ENCODE measurements around the gene BANP. TPM values are rescaled to one million over a fixed set of nuclear protein-coding genes. Genes with fewer than 3 reads are reported as not detected.
"Not testable (repeated sequence)": the region's sequence is repeated elsewhere in the genome, so short reads cannot be mapped to it uniquely, and the experiment has no call there.

The BANP gene
- total RNA-seq, 1 donor from 2014 or later: 44.9 TPM

DNA sequence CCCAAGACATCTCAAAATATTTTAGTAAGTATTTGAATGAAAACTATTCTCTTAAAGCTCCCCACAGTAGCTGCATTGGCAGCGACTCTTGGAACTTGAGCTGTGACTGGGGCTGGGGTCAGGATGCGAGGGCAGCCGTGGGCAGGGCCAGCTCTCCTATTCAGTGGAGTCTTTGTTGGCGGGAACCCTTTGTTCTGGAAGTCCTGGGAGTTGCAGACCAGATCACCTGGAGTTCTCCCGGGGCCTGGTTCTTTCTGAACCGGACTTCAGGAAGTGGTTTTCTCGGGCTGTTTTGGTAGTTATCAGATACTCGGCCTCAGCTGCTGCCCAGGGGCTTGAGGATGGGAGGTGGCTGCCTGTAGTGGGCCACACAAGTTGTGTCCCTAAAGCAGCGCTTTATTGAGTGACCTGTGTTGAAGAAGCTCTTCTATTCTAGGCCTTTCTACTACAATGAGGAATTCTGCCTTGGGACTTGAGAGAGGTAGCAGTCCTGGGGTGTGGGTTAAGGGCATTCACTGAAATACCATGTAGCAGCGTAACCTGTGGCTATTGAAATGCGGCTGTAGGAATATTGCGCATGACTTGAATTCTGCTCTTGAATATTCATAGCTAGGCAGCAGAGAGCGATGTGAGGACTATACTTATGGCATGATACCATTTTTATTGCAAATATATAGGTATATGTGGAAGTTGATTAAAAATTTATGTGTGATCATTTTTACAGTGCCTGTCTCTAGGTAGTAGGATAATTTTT, 77.1 kb downstream of the BANP start:
- H3K27ac Mint-ChIP-seq; H3K27me3 Mint-ChIP-seq; H3K36me3 Mint-ChIP-seq (ENCODE audit: low read depth); H3K9me3 Mint-ChIP-seq; intact Hi-C loops (cut with micrococcal nuclease); H3K4me3 Mint-ChIP-seq; DNase-seq: not testable (repeated sequence)
- peaks cover 13% of the 10 kb centered on the region for H3K4me1 Mint-ChIP-seq

DNA sequence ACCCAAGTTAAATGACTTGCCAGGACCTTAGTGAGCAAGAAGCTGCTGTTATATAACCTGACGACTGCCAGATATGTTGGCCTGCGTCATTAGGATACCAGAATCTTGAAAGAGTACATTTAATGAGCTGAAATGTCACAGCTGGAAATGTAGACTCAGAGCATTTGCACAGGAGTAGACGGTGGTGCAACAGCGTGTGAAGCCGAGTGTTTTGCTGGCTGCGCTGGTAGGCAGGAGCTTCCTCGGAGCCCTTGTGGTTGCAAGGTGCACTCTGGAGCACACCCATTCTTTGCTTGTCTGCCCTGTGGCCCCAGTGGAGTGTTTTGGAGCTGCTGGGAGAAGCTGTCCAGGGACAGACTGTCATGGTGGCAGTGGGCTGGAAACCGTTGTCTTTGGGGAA, 79.3 kb downstream of the BANP start:
- H3K27ac Mint-ChIP-seq: no peak overlapping the region
- no peaks in the 10 kb centered on the region for H3K27me3 Mint-ChIP-seq
- no peak overlapping the region for H3K4me3 Mint-ChIP-seq
- DNase-seq: no peak
- intact Hi-C loops (cut with micrococcal nuclease): no loop called here
- H3K4me1 Mint-ChIP-seq: peaks cover 6% of the 10 kb centered on the region
- H3K36me3 Mint-ChIP-seq (ENCODE audit: low read depth): peaks cover 8% of the 10 kb centered on the region
- H3K9me3 Mint-ChIP-seq: no peaks in the 10 kb centered on the region

DNA sequence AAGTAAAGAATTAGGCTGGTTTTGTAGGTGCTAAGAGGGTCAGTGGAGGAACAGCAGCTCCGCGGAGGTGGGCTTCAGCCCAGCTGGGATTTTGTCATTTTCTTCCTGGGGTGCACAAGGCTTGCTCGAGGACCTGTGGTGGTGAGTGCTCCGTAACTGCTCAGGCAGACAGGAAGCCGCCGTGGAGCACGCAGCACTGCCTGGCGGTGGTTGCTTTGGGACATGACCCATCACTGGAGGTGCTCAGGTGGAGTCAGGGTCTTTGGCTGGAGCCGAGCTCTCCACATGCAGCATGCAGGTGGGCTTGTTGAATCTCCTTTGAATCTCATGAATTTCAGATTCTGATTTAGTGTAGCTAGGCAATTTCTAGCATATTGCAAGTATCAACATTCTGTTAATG, 79.7 kb downstream of the BANP start:
- intact Hi-C loops (cut with micrococcal nuclease); H3K9me3 Mint-ChIP-seq; H3K4me3 Mint-ChIP-seq; H3K4me1 Mint-ChIP-seq; DNase-seq; H3K27me3 Mint-ChIP-seq; H3K36me3 Mint-ChIP-seq (ENCODE audit: low read depth): not testable (repeated sequence)
- H3K27ac Mint-ChIP-seq: peak overlapping the region; percentile 56

DNA sequence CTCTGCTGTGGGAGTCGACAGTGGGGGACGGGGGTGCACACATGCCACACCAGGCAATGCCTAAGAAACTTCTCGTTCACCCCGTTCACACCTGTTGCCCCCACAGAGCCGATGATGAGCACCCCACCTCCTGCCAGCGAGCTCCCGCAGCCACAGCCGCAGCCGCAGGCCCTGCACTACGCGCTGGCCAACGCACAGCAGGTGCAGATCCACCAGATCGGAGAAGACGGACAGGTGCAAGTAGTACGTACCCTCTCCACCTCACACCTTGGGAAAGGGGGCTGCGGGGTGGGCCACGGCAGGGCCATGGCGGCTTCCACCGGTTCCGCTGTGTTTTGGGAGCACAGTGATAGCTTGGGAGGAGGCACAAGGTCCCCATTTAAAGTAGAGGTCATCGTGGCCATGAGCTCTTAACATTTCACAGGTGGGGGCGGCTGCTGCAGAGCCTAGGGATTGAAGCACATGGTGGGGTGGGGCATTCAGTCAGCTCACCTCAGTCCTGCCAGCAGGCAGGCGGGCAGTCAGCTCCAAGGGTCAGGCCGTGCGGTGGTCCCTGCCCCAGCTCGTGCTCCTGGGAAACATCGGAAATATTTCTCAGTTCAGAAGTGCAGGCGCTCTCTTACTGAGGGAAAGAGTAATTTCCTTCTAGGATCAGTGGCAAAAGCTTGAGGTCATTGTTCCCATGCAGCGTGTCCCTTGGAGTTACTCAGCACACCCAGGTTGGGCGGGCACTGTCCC, 81.9 kb downstream of the BANP start:
- H3K27me3 Mint-ChIP-seq; H3K4me1 Mint-ChIP-seq; H3K4me3 Mint-ChIP-seq; H3K9me3 Mint-ChIP-seq; H3K27ac Mint-ChIP-seq; H3K36me3 Mint-ChIP-seq (ENCODE audit: low read depth); DNase-seq; intact Hi-C loops (cut with micrococcal nuclease): not testable (repeated sequence)

DNA sequence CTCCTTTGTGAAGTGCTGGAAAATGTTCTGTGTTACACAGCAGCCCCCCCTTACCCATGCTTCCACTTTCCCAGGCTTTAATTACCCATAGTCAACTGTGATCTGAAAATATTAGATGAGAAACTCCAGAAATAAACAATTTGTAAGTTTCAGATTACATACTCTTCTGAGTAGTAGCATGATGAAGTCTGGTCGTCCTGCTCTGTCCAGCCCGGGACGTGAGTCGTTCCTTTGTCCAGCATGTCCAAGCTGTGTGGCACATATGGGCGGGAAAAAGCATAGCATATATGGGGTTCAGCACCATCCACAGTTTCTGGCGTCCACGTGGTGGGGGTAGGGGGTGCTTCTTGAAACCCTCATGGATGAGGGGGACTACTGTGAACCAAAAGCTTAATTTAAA, 83.5 kb downstream of the BANP start:
- H3K27ac Mint-ChIP-seq: no peak overlapping the region
- no peaks in the 10 kb centered on the region for H3K4me1 Mint-ChIP-seq
- intact Hi-C loops (cut with micrococcal nuclease): no loop called here
- H3K27me3 Mint-ChIP-seq: no peaks in the 10 kb centered on the region
- H3K9me3 Mint-ChIP-seq: no peaks in the 10 kb centered on the region
- peaks cover 8% of the 10 kb centered on the region for H3K36me3 Mint-ChIP-seq (ENCODE audit: low read depth)
- no peak overlapping the region for H3K4me3 Mint-ChIP-seq
- no peak for DNase-seq

DNA sequence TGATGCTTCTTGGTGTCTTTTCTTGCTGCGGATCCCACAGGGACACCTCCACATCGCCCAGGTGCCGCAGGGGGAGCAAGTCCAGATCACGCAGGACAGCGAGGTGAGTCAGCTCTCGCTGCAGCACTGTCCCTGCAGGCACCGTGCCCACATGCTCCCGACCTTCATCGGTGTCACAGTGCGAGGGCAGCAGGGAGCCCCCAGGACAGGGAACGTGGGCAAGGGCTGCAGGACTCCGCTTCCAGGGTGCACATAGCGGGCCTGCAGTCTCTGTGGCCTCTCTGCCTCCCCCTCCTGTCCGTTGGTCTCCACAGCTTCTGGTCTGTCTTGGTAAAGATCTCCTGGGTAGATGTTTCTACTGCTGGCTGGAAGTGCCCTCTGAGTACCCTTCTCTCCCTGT, 84.1 kb downstream of the BANP start:
- no peak overlapping the region for H3K4me3 Mint-ChIP-seq
- peaks cover 8% of the 10 kb centered on the region for H3K36me3 Mint-ChIP-seq (ENCODE audit: low read depth)
- intact Hi-C loops (cut with micrococcal nuclease): no loop called here
- no peaks in the 10 kb centered on the region for H3K4me1 Mint-ChIP-seq
- no peaks in the 10 kb centered on the region for H3K9me3 Mint-ChIP-seq
- H3K27ac Mint-ChIP-seq: no peak overlapping the region
- H3K27me3 Mint-ChIP-seq: no peaks in the 10 kb centered on the region
- no peak for DNase-seq

DNA sequence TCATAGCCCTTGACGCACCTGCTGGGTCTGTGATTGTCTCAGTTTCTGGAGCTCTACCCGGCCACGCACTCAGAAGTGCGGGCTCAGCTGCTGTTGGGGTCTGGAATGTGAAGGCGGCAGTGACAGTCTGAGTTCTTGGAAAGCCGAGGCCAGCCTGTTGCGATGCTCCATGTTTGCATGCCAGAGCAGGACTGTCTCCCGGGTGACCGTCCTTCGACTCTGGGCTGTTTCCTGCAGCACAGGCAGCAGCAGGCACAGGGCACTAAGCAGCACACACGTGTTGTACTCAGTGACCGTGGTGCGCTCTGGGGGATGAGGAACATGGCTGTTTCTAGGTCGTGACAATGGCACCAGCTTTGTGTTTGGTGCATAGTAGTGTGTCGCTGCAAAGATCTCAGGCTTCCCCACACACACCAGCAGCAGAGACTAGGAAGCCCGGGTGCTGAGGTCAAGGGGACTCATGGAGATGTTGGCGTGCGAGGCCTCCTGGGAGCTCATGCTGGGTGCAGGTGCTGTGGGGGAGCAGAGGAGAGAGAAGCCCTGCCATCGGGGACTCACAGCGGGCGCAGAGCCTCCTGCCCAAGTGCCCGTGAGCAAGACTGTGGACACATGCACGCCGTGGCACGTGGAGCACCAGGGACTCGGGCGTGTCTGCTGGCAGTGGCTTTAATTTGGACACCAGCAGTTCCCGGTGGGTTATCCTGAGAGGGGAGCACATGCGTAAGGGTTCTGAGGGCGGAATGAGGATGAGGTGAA, 84.8 kb downstream of the BANP start:
- H3K9me3 Mint-ChIP-seq; H3K27me3 Mint-ChIP-seq; H3K4me3 Mint-ChIP-seq; intact Hi-C loops (cut with micrococcal nuclease); DNase-seq; H3K27ac Mint-ChIP-seq; H3K4me1 Mint-ChIP-seq: not testable (repeated sequence)
- peaks cover 10% of the 10 kb centered on the region for H3K36me3 Mint-ChIP-seq (ENCODE audit: low read depth)

DNA sequence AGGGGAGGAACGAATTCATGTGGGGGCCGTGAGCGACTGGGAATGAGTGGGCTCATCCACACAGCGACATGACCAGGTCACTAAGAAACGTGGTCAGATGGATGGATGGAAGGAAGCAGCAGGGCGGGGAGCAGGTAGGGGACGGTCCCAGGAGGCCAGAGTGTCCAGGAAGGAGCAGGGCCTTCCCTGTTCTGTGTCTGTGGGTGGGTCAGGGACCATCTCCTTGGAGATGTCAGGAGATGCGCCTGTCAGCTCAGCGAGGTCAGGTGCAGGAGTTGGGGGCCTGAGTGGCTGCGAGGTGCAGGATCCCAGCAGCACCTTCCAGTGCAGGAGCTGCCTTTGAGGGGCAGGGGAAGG, 85.4 kb downstream of the BANP start:
- intact Hi-C loops (cut with micrococcal nuclease); H3K9me3 Mint-ChIP-seq; H3K4me3 Mint-ChIP-seq; DNase-seq; H3K27ac Mint-ChIP-seq; H3K27me3 Mint-ChIP-seq; H3K4me1 Mint-ChIP-seq: not testable (repeated sequence)
- peaks cover 12% of the 10 kb centered on the region for H3K36me3 Mint-ChIP-seq (ENCODE audit: low read depth)

DNA sequence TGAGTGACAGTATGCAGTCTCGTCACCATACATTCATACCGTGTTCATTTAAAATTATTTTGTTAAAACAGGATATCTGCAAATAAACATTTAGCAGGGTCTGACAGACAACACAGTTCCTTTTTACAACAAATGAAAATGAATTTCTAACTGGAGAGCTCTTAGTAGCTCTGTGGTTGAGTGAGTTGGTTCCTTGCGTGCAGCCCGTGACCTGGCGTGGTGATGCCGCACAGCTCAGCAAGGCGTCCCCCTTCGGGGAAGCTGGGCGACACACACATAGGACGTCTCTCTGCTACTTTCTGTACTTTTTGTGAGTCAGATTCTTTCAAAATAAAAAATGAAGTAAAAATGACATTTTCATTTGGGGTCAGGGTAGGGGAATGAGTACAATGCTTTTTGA, 86.1 kb downstream of the BANP start:
- H3K9me3 Mint-ChIP-seq; DNase-seq; H3K4me3 Mint-ChIP-seq; intact Hi-C loops (cut with micrococcal nuclease); H3K4me1 Mint-ChIP-seq; H3K27me3 Mint-ChIP-seq; H3K27ac Mint-ChIP-seq: not testable (repeated sequence)
- peaks cover 14% of the 10 kb centered on the region for H3K36me3 Mint-ChIP-seq (ENCODE audit: low read depth)

DNA sequence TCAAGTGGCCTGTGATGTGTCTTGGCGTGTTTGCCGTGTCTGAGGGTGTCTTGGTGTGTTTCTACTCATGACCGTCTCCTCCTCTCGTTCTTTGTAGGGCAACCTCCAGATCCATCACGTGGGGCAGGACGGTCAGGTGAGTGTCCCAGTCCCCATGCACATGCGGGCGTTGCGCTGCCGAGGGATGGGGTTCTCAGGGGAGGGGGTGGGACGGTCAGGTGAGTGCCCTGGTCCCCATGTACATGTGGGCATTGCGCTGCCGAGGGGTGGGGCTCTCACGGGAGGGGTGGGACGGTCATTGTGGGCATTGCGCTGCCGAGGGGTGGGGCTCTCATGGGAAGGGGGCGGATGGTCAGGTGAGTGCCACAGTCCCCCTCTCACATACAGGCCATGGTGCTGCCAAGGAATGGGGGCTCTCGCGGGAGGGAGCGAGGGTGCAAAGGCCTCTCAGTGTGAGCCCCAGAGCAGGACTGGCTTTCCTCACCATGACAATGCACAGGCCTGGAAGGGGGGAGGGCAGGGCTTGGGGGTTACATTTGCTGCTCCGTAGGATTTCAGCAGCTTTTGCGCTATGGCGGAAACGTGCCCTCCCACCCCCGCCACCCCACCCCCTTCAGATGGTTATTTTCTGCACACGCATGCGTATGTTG, 86.8 kb downstream of the BANP start:
- H3K27ac Mint-ChIP-seq; DNase-seq; H3K4me3 Mint-ChIP-seq; H3K9me3 Mint-ChIP-seq; intact Hi-C loops (cut with micrococcal nuclease); H3K4me1 Mint-ChIP-seq; H3K27me3 Mint-ChIP-seq: not testable (repeated sequence)
- peaks cover 14% of the 10 kb centered on the region for H3K36me3 Mint-ChIP-seq (ENCODE audit: low read depth)

DNA sequence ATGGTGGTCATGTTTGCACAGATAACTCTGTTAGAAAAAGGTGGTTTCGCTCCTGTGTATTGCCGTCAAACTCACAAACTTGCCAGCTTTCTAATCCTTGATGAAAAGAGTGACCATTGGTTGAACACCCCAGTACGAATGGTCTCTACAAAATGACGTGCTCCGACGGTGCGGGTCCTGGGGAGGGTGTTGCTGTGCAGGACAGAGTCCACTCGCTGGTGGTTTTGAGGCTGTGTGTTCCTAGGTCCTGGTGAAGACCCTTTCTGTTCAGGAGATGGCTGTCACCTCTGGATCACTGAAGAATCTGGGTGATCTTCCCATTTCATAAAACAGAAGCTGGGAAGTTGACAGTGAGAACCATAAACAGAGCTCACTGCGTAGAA, 87.3 kb downstream of the BANP start:
- H3K27ac Mint-ChIP-seq: not testable (repeated sequence)

DNA sequence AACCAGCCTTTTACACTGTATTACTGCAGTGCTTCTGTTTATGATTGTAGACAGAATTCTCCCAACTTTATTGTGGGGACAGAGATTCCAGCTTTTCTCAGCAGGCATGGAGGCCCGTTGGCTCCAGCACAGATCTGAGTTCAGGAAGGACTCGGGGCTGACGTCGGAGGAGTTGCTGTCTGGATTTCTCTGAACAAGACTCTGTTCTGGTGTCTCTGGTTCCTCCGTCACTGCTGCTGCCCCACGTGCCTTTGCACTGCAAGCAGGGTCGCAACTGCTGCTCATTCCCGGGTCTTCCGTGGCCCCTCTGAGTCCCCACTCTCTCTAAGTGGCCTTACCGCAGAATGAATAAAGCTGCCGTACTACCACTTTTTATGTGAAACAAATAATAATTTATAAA, 88.4 kb downstream of the BANP start:
- Mint-ChIP-seq H3K27me3 (no peaks in the 10 kb centered on the region), H3K4me1 (no peaks in the 10 kb centered on the region), H3K27ac (no peak overlapping the region), H3K36me3 (ENCODE audit: low read depth) (peaks cover 14% of the 10 kb centered on the region), H3K4me3 (no peak overlapping the region), H3K9me3 (no peaks in the 10 kb centered on the region)
- intact Hi-C loops (cut with micrococcal nuclease): no loop called here
- no peak for DNase-seq

More for the DNA sequence above, 87.3 kb downstream of the BANP start:
- DNase-seq; H3K4me3 Mint-ChIP-seq; H3K27me3 Mint-ChIP-seq; H3K4me1 Mint-ChIP-seq; intact Hi-C loops (cut with micrococcal nuclease); H3K9me3 Mint-ChIP-seq: not testable (repeated sequence)
- H3K36me3 Mint-ChIP-seq (ENCODE audit: low read depth): peaks cover 14% of the 10 kb centered on the region

DNA sequence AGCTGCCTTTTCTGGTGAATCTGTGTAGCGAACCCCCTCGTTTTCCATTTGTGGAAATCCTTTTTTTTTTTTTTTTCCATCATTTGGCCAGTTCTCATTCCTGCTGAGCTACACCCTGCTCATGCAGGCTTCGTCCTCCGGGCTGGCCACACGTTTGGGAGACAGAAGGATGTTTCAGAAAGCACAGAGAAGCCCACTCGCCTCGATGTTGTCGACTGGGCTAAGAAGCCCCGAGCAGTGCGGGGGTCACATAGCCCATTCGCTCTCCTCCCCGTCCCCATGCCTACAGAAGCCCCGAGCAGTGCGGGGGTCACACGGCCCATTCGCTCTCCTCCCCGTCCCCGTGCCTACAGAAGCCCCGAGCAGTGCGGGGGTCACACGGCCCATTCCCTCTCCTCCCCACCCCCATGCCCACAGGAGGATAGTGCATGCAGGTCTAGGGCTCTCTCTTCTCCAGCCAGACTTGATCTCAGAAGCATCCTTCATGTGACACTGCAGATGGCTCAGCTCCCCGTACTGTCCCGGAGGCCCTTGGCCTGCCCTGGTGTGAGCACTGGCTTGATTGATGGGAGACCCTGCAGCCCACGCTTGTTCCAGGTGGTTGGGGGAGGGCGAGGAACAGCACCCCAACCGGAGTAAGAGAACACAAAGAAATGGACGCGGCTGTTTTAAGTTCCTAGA, 89.1 kb downstream of the BANP start:
- intact Hi-C loops (cut with micrococcal nuclease); H3K9me3 Mint-ChIP-seq; H3K27ac Mint-ChIP-seq; DNase-seq; H3K4me3 Mint-ChIP-seq; H3K27me3 Mint-ChIP-seq; H3K4me1 Mint-ChIP-seq: not testable (repeated sequence)
- H3K36me3 Mint-ChIP-seq (ENCODE audit: low read depth): peaks cover 13% of the 10 kb centered on the region
